RWPE2 (cell line): ENCODE measurements around the gene TRIM9.

ENCODE experiments used
- ATAC-seq: fragments of 200-7000 bp; cut with Tn5 transposase; 3 replicates; pipeline ENCODE4 v1.9.1; 2021; ENCODE audit warnings: low read depth
- DNase-seq: peaks from one replicate; pipeline ENCODE4 v3.0.0-alpha.2; 2020; ENCODE audit warnings: low spot score
- H3K27ac ChIP-seq: fragments of 450-650 bp; 2 replicates; pipeline ENCODE4 v1.5.1; 2017; ENCODE audit warnings: mild to moderate bottlenecking; ENCODE audit not compliant: poor library complexity, severe bottlenecking
- H3K27me3 ChIP-seq: fragments of 250-450 bp; sonication (Bioruptor Pico); 2 replicates; pipeline ENCODE4 v1.5.1; 2021; ENCODE audit warnings: mild to moderate bottlenecking, moderate library complexity; ENCODE audit not compliant: insufficient read depth, poor library complexity, severe bottlenecking
- H3K36me3 ChIP-seq: fragments of 250-450 bp; sonication (Bioruptor Pico); 2 replicates; pipeline ENCODE4 v1.5.1; 2020; ENCODE audit warnings: low read depth, mild to moderate bottlenecking, moderate library complexity
- H3K4me1 ChIP-seq: fragments of 250-450 bp; sonication (Bioruptor Pico); 2 replicates; pipeline ENCODE4 v1.5.1; 2021; ENCODE audit warnings: mild to moderate bottlenecking, moderate library complexity; ENCODE audit not compliant: insufficient read depth, poor library complexity, severe bottlenecking
- H3K4me3 ChIP-seq: fragments of 250-450 bp; sonication (Bioruptor Pico); 2 replicates; pipeline ENCODE4 v1.5.1; 2021; ENCODE audit warnings: mild to moderate bottlenecking, moderate library complexity; ENCODE audit not compliant: severe bottlenecking
- H3K9me3 ChIP-seq: fragments of 250-450 bp; sonication (Bioruptor Pico); 2 replicates; pipeline ENCODE4 v1.5.1; 2021; ENCODE audit warnings: mild to moderate bottlenecking, moderate library complexity; ENCODE audit not compliant: severe bottlenecking
- CTCF ChIP-seq: fragments of 450-650 bp; IDR thresholded peaks from one replicate; pipeline ENCODE4 v1.5.1; 2017; ENCODE audit warnings: mild to moderate bottlenecking, moderate library complexity; ENCODE audit not compliant: poor library complexity, severe bottlenecking

The TRIM9 gene

GRCh38 chr14:51006324-51006723 is 88.6 kb downstream of the TRIM9 start:
- no peaks in the 10 kb centered on the region for H3K27me3 ChIP-seq
- H3K36me3 ChIP-seq: no peaks in the 10 kb centered on the region
- ATAC-seq: no peak
- H3K27ac ChIP-seq: peak overlapping the region; percentile 23
- H3K4me1 ChIP-seq: peaks cover 29% of the 10 kb centered on the region
- H3K4me3 ChIP-seq: no peak overlapping the region
- no peaks in the 10 kb centered on the region for H3K9me3 ChIP-seq
- TF ChIP-seq CTCF: no peak
- no peak for DNase-seq

GRCh38 chr14:51004801-51005526 is 89.9 kb downstream of the TRIM9 start:
- no peak for DNase-seq
- peak; percentile 65 for ATAC-seq
- Histone ChIP-seq H3K36me3 (no peaks in the 10 kb centered on the region), H3K4me1 (peaks cover 29% of the 10 kb centered on the region), H3K27ac (peak overlapping the region; percentile 10), H3K27me3 (no peaks in the 10 kb centered on the region), H3K4me3 (no peak overlapping the region), H3K9me3 (no peaks in the 10 kb centered on the region)
- TF ChIP-seq CTCF: no peak

- Histone ChIP-seq H3K9me3 (no peaks in the 10 kb centered on the region), H3K36me3 (no peaks in the 10 kb centered on the region), H3K4me3 (no peak overlapping the region), H3K27ac (peak overlapping the region; percentile 10), H3K27me3 (no peaks in the 10 kb centered on the region), H3K4me1 (peaks cover 29% of the 10 kb centered on the region)
- no peak for TF ChIP-seq CTCF
- ATAC-seq: no peak
- no peak for DNase-seq
Observed at GRCh38 chr14:51004352-51004800, 90.5 kb downstream of the TRIM9 start.

- Histone ChIP-seq H3K27me3 (no peaks in the 10 kb centered on the region), H3K4me3 (no peak overlapping the region), H3K4me1 (peaks cover 29% of the 10 kb centered on the region), H3K9me3 (no peaks in the 10 kb centered on the region), H3K27ac (no peak overlapping the region), H3K36me3 (no peaks in the 10 kb centered on the region)
- no peak for ATAC-seq
- no peak for DNase-seq
- no peak for TF ChIP-seq CTCF
Observed at GRCh38 chr14:51002406-51002999, 92.4 kb downstream of the TRIM9 start.

GRCh38 chr14:51000566-51000965 is 94.3 kb downstream of the TRIM9 start:
- TF ChIP-seq CTCF: no peak
- Histone ChIP-seq H3K27ac (no peak overlapping the region), H3K36me3 (no peaks in the 10 kb centered on the region), H3K4me1 (peaks cover 13% of the 10 kb centered on the region), H3K27me3 (no peaks in the 10 kb centered on the region), H3K9me3 (no peaks in the 10 kb centered on the region), H3K4me3 (no peak overlapping the region)
- ATAC-seq: no peak
- no peak for DNase-seq
